Measurements from ENCODE around the gene CCR9.

Gene CCR9

DNA sequence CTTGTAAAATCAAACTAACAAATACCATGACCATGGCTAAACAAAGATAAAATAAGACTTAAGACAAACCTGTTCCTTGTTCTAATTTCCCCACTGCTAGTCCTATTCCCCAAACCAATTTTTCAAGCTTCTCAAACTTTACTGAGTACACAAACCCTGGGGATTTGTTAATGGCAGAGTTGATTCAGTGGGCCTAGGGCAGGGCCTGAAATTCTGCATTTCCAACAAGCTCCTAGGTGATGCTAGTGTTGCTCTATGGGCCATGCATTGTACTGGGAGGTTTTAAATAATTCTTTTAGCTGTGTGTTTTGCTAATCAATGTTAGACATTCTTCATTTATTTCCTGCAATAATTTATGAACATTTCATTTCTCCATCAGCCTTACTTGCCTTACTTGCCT lies 13.3 kb upstream of the CCR9 start:
- no peak for DNase-seq

- DNase-seq, result no peak
Observed at GRCh38 chr3:45873638-45874037, 12.7 kb upstream of the CCR9 start.

- peak; percentile 40 for DNase-seq
Observed at GRCh38 chr3:45874677-45875346, 11.5 kb upstream of the CCR9 start.

GRCh38 chr3:45878124-45878523 lies 8.2 kb upstream of the CCR9 start:
- DNase-seq, result no peak

- no peak for DNase-seq
Observed at GRCh38 chr3:45880725-45881077, 5.6 kb upstream of the CCR9 start.

GRCh38 chr3:45881078-45882022 lies 5.0 kb upstream of the CCR9 start:
- peak; percentile 54 for DNase-seq

DNA sequence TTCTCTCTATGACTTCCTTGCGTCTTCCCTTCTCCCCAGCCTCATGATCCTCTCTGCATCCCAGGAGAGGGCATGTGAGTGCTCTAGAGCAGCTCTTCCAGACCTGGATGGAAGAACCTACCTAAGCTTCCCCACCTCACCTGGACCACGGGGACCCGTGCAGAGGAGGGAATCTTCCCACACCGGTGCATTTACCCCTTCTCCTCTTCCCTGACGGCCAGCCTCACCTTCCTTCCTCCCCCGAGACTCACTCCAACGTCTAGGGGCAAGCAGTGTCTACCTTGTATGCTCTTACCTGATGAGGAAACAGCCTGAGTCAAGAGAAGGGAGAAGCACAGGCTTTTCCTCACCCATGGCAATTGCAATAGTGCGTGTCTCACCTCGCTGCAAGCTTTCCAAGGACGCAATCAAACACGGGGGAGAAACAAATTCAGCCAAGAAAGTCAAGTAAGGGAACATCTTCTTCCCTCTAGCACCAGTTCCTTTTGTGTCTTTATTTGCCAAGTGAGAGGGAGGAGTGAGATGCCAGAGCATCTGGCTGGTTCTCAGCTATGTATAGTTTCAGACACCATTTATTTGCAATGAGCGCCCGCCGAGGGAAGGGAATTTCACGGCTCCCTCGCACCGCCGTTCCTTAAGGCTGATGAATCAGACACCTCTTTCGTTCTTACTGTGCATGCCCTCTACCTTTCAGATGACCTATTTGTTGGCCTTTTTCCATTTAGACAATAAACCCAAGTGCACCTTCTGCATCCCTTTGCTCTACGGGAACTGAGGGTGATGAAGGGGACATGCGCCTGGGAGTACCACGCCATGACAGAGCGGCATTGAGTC lies 1.8 kb upstream of the CCR9 start:
- DNase-seq, result no peak

GRCh38 chr3:45887285-45887684 lies 942 bp downstream of the CCR9 start:
- no peak for DNase-seq

DNA sequence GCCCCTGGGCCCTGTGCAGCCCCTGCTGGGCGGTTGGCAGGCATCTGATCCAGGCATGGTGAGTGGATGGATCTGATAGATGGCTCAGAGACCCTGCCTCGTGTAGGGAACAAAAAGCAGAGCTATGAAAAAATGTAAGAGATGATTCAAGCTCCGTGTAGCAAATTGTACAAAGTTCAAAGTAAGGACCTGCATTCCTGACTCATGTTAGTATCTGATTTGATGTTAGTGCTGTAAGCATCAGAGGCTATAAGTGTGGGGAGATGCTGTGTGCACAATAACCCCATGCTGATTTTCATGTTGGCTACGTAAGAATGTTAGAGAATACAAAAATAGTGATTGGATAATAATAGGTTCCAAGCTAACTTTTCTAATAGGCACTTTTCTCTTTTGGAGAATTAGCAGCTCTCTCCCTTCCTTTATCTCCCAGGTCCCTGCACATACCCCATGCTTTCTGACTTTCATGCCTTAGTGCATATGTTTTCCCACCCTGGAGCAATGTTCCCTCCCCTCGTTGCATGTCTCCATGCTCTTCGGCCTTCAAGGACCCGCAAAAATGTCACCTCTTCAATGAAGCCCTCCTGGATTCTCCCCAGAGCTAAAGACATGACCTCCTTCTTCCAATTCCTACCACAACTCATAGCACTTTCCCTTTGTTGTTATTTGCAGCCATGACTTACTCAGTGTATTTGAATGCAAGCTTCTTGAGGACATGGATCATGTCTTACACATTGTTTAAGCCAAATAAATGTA lies 1.6 kb downstream of the CCR9 start:
- DNase-seq, result no peak

DNA sequence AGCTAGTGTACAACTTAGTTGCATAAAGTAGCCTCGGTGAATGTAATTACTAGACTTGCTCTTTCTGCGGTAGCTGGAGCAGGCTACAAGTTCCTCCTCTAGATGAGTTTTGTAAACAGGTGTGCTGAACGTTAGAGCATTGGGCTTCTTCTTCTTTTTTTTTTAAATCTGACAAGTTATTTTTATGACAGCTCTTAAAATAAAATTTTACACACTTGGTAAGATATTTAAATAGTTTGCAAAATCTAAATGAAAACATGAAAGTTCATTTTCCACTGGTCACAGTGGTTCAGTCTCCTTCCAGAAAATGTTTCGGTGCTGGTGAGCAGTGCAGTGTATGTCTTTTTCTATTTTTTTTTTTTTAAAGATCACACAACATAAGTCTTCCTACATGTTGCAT lies 3.0 kb downstream of the CCR9 start:
- no peak for DNase-seq

GRCh38 chr3:45890405-45890804 lies 4.1 kb downstream of the CCR9 start:
- peak; percentile 82 for DNase-seq

- DNase-seq, result no peak
Observed at GRCh38 chr3:45892161-45892560, 5.8 kb downstream of the CCR9 start.

GRCh38 chr3:45894015-45894414 lies 7.7 kb downstream of the CCR9 start:
- no peak for DNase-seq

DNA sequence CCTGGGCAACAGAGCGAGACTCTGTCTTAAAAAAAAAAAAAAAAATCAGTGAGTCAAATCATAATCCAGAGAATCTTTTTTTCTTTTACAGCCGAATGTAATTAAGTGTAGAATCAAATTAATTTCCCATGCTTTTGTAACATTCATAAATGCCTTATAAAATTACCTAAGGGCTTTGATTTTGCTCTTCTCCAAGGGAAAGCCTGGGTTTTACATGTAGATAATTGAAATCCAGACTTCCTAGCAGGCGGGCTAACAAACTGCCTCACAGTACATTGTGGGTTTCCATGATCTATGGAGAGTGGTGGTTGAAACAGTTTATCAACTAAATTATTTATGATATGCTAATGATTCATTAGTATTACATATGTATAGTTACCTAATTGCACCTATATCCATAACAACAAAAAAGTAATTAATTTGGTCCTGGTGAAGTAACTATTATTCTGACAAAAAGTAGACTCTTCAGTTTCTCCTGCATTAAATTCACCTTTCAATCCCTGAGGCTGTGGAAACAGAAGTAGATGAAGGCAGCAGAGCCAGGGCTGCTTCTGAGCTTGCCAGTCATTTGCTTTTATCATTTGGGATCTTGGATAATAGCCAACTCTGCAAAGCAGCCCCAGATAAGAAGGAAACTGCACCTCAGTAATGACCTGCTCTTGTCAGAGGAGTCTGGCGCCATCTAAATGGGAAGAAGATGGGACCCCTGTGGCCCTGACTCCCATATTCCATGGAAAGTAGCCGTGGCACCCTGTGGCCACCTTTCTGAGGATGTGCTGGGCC lies 9.5 kb downstream of the CCR9 start:
- no peak for DNase-seq

- DNase-seq, result no peak
Observed at GRCh38 chr3:45896956-45897355, 10.6 kb downstream of the CCR9 start.

DNA sequence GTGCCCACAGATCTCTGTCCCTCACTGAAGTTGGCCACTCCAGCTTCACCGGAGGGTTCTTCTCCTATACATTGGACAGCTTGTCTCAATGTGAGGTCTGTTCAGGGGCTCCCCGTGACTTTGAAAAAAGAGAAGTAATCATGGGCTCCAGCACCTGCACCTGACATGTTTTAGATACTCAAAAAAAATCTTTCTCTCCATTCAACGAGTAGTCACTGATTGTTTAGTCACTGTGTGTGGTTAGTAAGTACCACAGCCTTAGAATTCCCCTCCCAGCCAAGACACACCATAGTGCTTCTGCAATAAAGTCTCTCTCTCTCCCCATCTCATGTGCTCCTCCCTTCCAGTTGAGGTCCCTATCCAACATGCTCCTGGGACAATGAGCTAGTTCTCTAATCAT lies 18.6 kb downstream of the CCR9 start:
- DNase-seq, result no peak

- DNase-seq, result no peak
Observed at GRCh38 chr3:45905755-45906154, 19.4 kb downstream of the CCR9 start.

- no peak for DNase-seq
Observed at GRCh38 chr3:45906681-45907407, 20.5 kb downstream of the CCR9 start.

- no peak for DNase-seq
Observed at GRCh38 chr3:45907769-45908705, 21.7 kb downstream of the CCR9 start.

- no peak for DNase-seq
Observed at GRCh38 chr3:45908761-45909160, 22.4 kb downstream of the CCR9 start.
